PC-9 (cell line): ENCODE results near the gene ODAD4.

Experiments used
- CTCF ChIP-seq: fragments of 200-600 bp; sonication (generic); conservative IDR thresholded peaks from 2 replicates; pipeline ENCODE4 v1.6.1; 2017; ENCODE audit warnings: mixed run types, antibody characterized with exemption, mild to moderate bottlenecking, moderate library complexity
- EZH2 ChIP-seq: fragments of 200-600 bp; sonication (generic); IDR thresholded peaks from 2 replicates; pipeline ENCODE4 v1.8.0; 2017; ENCODE audit warnings: antibody characterized with exemption, low read depth

GRCh38 chr17:41937970-41938954 lies 7.8 kb downstream of the ODAD4 start:
- TF ChIP-seq CTCF: no peak
- TF ChIP-seq EZH2: no peak
